Colonic mucosa (tissue), 4 donors: ENCODE data around the gene TNNI2. TPM values are rescaled to one million over a fixed set of nuclear protein-coding genes. Genes with fewer than 3 reads are reported as not detected.

Experiments used
- DNase-seq: peaks from one replicate; pipeline ENCODE4 v3.0.0-alpha.2; 2020
- H3K27ac ChIP-seq: fragments of 200-600 bp; one replicate; pipeline ENCODE4 v1.8.0; 2021
- H3K27me3 ChIP-seq: fragments of 200-600 bp; one replicate; pipeline ENCODE4 v1.8.0; 2021
- H3K36me3 ChIP-seq: fragments of 200-600 bp; one replicate; pipeline ENCODE4 v1.8.0; 2021
- H3K4me1 ChIP-seq: fragments of 200-600 bp; one replicate; pipeline ENCODE4 v1.8.0; 2021; ENCODE audit warnings: mild to moderate bottlenecking
- H3K4me3 ChIP-seq: fragments of 200-600 bp; one replicate; pipeline ENCODE4 v1.8.0; 2021
- H3K9ac ChIP-seq, 2 donors: one replicate each; pipeline ENCODE4 v1.7.0; 2013; ENCODE audit warnings: control low read depth in 2 of 2, low read depth in 2 of 2, low read length in 2 of 2
- H3K9me3 ChIP-seq: fragments of 200-600 bp; one replicate; pipeline ENCODE4 v1.8.0; 2021
- intact Hi-C: fragments of 100-400 bp; cut with DNase I; formaldehyde crosslinking; loops from one replicate; pipeline ENCODE4 v1.14.1; 2022
- total RNA-seq, 2 donors: library from RNA; stranded (reverse); fragmentation: NEBNext Ultra II Directional in 1 of 2; extraction: Animal tissue kit (Norgen Biotek cat#: 25700) in 1 of 2; gene quantifications; one replicate each; pipeline ENCODE4 v1.2.1, GENCODE V29; 2021
- TF ChIP-seq, protein P1 (sequence below): fragments of 200-600 bp; IDR thresholded peaks from one replicate; pipeline ENCODE4 v1.8.0; 2022; ENCODE audit warnings: antibody characterized with exemption, mild to moderate bottlenecking
- donor health status: healthy.
- donor health status: DM: no; HTN: no; CAD: no.
- donor health status: DM: no; HTN: no; CAD: no.

Gene TNNI2
- total RNA-seq, 2 donors from 2014 or later = 0.94 TPM; not detected in 1

DNA sequence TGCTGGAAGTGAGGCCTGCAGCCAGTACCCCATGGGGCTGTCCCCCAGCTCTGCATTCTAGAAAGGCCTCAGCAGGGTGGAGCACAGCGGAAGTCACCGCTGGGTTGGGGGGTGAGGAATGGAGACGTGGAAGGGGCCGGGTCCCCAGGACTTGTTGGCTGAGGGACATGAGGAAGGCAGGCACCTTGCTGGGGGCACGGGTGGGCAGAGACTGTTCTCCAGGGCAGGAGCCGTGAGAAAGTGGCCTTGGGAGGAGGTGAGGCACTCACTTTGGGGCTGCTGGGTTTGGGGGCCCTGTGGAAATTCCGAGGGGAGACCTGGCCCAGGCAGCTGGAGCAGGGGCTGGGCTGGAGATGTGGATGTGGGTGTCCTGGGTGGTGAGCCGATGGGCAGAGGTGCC is 5.0 kb downstream of the TNNI2 start:
- Histone ChIP-seq H3K9ac (peak overlapping the region in 1 of 2 donors; percentile 35), H3K27ac (no peak overlapping the region), H3K36me3 (no peaks in the 10 kb centered on the region), H3K4me1 (no peaks in the 10 kb centered on the region), H3K27me3 (no peaks in the 10 kb centered on the region), H3K9me3 (no peaks in the 10 kb centered on the region), H3K4me3 (no peak overlapping the region)
- no peak for DNase-seq
- intact Hi-C loops = no loop called here
- TF ChIP-seq, protein P1, sequence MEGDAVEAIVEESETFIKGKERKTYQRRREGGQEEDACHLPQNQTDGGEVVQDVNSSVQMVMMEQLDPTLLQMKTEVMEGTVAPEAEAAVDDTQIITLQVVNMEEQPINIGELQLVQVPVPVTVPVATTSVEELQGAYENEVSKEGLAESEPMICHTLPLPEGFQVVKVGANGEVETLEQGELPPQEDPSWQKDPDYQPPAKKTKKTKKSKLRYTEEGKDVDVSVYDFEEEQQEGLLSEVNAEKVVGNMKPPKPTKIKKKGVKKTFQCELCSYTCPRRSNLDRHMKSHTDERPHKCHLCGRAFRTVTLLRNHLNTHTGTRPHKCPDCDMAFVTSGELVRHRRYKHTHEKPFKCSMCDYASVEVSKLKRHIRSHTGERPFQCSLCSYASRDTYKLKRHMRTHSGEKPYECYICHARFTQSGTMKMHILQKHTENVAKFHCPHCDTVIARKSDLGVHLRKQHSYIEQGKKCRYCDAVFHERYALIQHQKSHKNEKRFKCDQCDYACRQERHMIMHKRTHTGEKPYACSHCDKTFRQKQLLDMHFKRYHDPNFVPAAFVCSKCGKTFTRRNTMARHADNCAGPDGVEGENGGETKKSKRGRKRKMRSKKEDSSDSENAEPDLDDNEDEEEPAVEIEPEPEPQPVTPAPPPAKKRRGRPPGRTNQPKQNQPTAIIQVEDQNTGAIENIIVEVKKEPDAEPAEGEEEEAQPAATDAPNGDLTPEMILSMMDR = no peak

DNA sequence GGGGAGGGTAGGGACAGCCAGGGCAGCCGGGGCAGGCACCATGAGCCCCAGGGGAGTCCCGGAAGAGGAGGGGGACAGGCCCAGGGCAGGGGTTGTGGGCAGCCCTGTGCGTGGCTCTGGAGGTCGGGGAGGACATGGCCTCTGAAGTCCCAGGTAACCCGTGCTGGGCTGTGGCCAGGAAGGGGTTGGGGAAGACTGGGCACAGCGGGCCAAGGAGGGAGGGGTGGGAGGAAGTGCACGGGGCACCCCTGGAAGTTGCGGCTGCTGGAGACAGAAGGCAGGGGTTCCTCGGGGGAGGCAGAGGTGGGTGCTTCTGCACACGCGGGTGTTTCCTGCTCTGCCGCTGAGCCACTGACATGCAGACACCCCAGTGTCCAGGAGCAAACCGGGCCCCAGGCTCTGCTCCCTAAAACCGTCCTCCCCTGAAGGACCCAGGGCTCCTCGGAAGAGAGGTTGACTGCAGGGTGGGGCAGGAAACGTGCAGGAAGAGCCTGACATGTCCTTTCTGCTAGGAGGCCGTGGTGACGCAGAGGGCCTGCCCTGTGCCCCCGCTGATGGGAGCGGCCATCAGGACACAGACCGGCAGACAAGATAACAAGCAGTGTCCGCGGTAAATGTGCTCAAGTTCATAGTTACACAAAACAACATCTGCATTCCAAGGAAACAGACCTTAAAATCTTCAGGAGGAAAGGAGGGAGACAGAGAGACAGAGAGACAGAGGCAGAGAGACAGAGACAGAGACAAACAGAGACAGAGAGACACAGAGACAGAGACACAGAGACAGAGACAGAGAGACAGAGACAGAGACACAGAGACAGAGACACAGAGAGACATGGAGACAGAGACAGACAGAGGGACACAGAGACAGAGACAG is 5.7 kb downstream of the TNNI2 start:
- Histone ChIP-seq H3K36me3 (no peaks in the 10 kb centered on the region), H3K9me3 (no peaks in the 10 kb centered on the region), H3K4me1 (no peaks in the 10 kb centered on the region), H3K27me3 (no peaks in the 10 kb centered on the region), H3K27ac (no peak overlapping the region), H3K9ac (peak overlapping the region; percentile 23 to 35), H3K4me3 (no peak overlapping the region)
- TF ChIP-seq, protein P1 = no peak
- intact Hi-C loops = no loop called here
- peak; percentile 70 for DNase-seq

DNA sequence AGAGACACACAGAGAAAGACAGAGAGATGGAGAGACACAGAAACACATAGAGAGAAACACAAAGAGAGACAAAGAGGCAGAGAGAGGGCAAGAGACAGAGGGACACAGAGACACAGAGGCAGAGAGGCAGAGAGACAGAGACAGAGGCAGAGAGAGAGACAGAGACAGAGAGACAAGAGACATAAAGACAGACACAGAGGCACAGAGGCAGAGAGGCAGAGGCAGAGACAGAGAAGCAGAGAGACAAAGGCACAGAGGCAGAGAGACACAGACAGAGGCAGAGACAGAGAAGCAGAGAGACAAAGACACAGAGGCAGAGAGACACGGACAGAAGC is 6.3 kb downstream of the TNNI2 start:
- TF ChIP-seq, protein P1 = no peak
- intact Hi-C loops = no loop called here

DNA sequence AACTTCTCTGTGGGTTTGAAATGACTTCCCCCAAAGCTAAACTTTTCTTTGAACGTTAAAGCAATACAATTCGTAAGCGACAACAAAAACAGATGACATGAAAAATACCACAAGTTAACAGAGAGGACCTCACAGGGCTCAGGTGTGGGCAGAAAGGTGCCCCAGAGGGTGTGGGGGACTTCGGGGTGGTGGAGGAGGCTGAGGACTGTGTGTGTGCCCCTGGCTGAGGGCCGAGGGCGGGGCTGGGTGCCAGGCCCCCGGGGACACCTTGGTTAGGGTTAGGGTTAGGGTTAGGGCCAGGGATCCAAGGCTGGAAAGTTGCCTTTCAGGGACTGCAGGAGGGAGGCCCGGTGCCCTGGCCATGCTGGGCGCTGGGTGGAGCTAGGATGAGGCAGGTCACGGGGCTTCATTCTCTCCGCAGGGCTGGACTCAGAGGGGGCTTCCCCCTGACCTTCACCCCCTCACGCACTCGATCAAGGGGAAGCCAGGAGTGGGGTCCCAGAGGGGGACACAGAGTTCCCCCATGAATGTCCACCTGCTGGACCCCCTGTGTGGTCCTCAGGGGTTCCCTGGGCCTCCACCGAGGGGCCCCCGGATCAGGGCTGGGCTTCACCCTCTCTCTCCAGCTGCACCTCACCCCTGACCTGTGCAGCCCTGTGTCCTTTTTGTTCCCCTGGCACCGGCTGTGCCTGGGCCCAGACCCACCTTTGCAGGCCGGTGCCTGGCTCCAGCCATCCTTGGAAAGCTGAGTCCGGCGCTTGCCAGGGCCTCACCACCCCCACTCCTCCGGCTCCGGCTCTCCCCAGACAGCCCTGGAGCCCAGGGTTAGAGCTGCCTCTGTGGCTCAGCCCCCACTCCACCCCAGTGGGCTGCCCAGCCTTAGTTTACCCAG is 7.0 kb downstream of the TNNI2 start:
- Histone ChIP-seq H3K27me3 (no peaks in the 10 kb centered on the region), H3K27ac (no peak overlapping the region)
- TF ChIP-seq, protein P1 = no peak

More for the DNA sequence above, 6.3 kb downstream of the TNNI2 start:
- H3K9me3 ChIP-seq = no peaks in the 10 kb centered on the region
- H3K4me3 ChIP-seq = no peak overlapping the region
- H3K9ac ChIP-seq = no peak overlapping the region
- H3K27me3 ChIP-seq = no peaks in the 10 kb centered on the region
- DNase-seq = no peak
- H3K36me3 ChIP-seq = no peaks in the 10 kb centered on the region
- H3K27ac ChIP-seq = no peak overlapping the region
- H3K4me1 ChIP-seq = no peaks in the 10 kb centered on the region

DNA sequence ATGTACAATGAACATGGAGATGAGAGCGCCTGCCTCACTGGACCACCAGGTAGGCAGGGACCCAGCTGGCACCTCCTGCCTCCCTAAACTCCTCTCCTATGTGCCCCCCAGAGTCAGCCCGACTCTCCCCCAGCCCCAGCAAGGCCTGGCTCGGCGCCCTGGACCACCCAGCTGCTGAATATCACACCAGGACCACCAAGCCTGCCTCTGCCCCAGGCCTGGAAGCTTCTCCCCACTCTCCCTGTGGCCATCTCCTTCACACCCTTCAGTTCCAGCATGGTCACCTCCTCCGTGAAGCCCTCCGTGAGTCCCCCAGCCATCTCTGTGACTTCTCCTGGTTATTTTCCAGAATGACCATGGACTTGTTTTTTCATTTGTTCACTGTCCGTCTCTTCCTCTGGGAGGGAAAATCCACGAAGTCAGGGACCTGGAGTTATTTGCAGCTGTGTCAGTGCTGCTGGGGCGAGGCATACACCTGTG is 7.7 kb downstream of the TNNI2 start:
- DNase-seq = no peak
- no peaks in the 10 kb centered on the region for H3K36me3 ChIP-seq
- H3K9me3 ChIP-seq = no peaks in the 10 kb centered on the region
- TF ChIP-seq, protein P1 = no peak
- H3K4me3 ChIP-seq = no peak overlapping the region
- intact Hi-C loops = no loop called here
- no peaks in the 10 kb centered on the region for H3K27me3 ChIP-seq
- no peak overlapping the region for H3K27ac ChIP-seq
- H3K9ac ChIP-seq = no peak overlapping the region
- H3K4me1 ChIP-seq = no peaks in the 10 kb centered on the region

More for the DNA sequence above, 7.0 kb downstream of the TNNI2 start:
- no peaks in the 10 kb centered on the region for H3K9me3 ChIP-seq
- DNase-seq = no peak
- H3K36me3 ChIP-seq = no peaks in the 10 kb centered on the region
- no peak overlapping the region for H3K9ac ChIP-seq
- intact Hi-C loops = no loop called here
- no peak overlapping the region for H3K4me3 ChIP-seq
- H3K4me1 ChIP-seq = no peaks in the 10 kb centered on the region
